SK-N-SH treated with all-trans-retinoic acid at 6 μM for 48 hours (cell line): Measurements from ENCODE around the gene LTBP1.

ENCODE experiments used
- ATAC-seq: fragments of 200-7000 bp; cut with Tn5 transposase; 3 replicates; pipeline ENCODE4 v1.9.1; 2020; ENCODE audit warnings: mild to moderate bottlenecking, moderate library complexity
- ARNTL ChIP-seq: fragments of 450-650 bp; formaldehyde crosslinking; IDR thresholded peaks from 2 replicates; pipeline ENCODE4 v1.5.0; 2020; ENCODE audit warnings: low read depth, mild to moderate bottlenecking, moderate library complexity, borderline replicate concordance
- BACH2 ChIP-seq: fragments of 250-450 bp; sonication (Bioruptor Pico); IDR thresholded peaks from 2 replicates; pipeline ENCODE4 v1.9.0; 2021; ENCODE audit warnings: mild to moderate bottlenecking, borderline replicate concordance
- CSDC2 ChIP-seq: fragments of 250-450 bp; sonication (Bioruptor Pico); IDR thresholded peaks from 2 replicates; pipeline ENCODE4 v1.5.0; 2020; ENCODE audit warnings: mild to moderate bottlenecking, moderate library complexity
- GLIS3 ChIP-seq: fragments of 250-450 bp; sonication (Bioruptor Pico); IDR thresholded peaks from 2 replicates; pipeline ENCODE4 v1.5.0; 2020; ENCODE audit warnings: mild to moderate bottlenecking, moderate library complexity
- ISL1 ChIP-seq: fragments of 250-450 bp; sonication (Bioruptor Pico); IDR thresholded peaks from 2 replicates; pipeline ENCODE4 v2.1.2; 2022; ENCODE audit warnings: mild to moderate bottlenecking, moderate library complexity
- PPARA ChIP-seq: fragments of 250-450 bp; sonication (Bioruptor Pico); IDR thresholded peaks from 2 replicates; pipeline ENCODE4 v1.5.0; 2020; ENCODE audit warnings: mild to moderate bottlenecking, borderline replicate concordance
- RARB ChIP-seq: fragments of 250-450 bp; sonication (Bioruptor Pico); IDR thresholded peaks from 2 replicates; pipeline ENCODE4 v1.8.0; 2021; ENCODE audit warnings: mild to moderate bottlenecking, moderate library complexity
- SNAI2 ChIP-seq: fragments of 250-450 bp; sonication (Bioruptor Pico); IDR thresholded peaks from 2 replicates; pipeline ENCODE4 v1.5.0; 2020; ENCODE audit warnings: mild to moderate bottlenecking, moderate library complexity
- TCF4 ChIP-seq: fragments of 250-450 bp; sonication (Bioruptor Pico); IDR thresholded peaks from 2 replicates; pipeline ENCODE4 v1.8.0; 2021; ENCODE audit warnings: mild to moderate bottlenecking, moderate library complexity, borderline replicate concordance
- TOX ChIP-seq: fragments of 250-450 bp; sonication (Bioruptor Pico); IDR thresholded peaks from 2 replicates; pipeline ENCODE4 v1.8.0; 2021; ENCODE audit warnings: mild to moderate bottlenecking, moderate library complexity, borderline replicate concordance
- ZC3H10 ChIP-seq: fragments of 250-450 bp; sonication (Bioruptor Pico); IDR thresholded peaks from 2 replicates; pipeline ENCODE4 v1.5.1; 2021; ENCODE audit warnings: mild to moderate bottlenecking, moderate library complexity
- ZFP30 ChIP-seq: fragments of 450-650 bp; formaldehyde crosslinking; IDR thresholded peaks from 2 replicates; pipeline ENCODE4 v1.5.0; 2022; ENCODE audit warnings: mild to moderate bottlenecking, moderate library complexity
- ZNF565 ChIP-seq: fragments of 450-650 bp; formaldehyde crosslinking; conservative IDR thresholded peaks from 2 replicates; pipeline ENCODE4 v1.5.0; 2020; ENCODE audit warnings: low read depth, mild to moderate bottlenecking, moderate library complexity
- ZNF70 ChIP-seq: fragments of 450-650 bp; formaldehyde crosslinking; IDR thresholded peaks from 2 replicates; pipeline ENCODE4 v1.5.0; 2020; ENCODE audit warnings: mild to moderate bottlenecking, moderate library complexity
- ZNF8 ChIP-seq: fragments of 450-650 bp; formaldehyde crosslinking; IDR thresholded peaks from 2 replicates; pipeline ENCODE4 v1.5.0; 2020; ENCODE audit warnings: mild to moderate bottlenecking, moderate library complexity
- TF ChIP-seq, protein P1 (sequence below): fragments of 250-450 bp; sonication (Bioruptor Pico); IDR thresholded peaks from 2 replicates; pipeline ENCODE4 v1.8.0; 2020; ENCODE audit warnings: mild to moderate bottlenecking, moderate library complexity, borderline replicate concordance
- TF ChIP-seq, protein P2 (sequence below): fragments of 250-450 bp; sonication (Bioruptor Pico); IDR thresholded peaks from 2 replicates; pipeline ENCODE4 v1.5.1; 2020; ENCODE audit warnings: low read depth, mild to moderate bottlenecking, moderate library complexity
- TF ChIP-seq, protein P3 (sequence below): fragments of 250-450 bp; sonication (Bioruptor Pico); IDR thresholded peaks from 2 replicates; pipeline ENCODE4 v1.5.0; 2020; ENCODE audit warnings: mild to moderate bottlenecking, moderate library complexity
- TF ChIP-seq, protein P4 (sequence below): fragments of 250-450 bp; sonication (Bioruptor Pico); IDR thresholded peaks from 2 replicates; pipeline ENCODE4 v1.8.0; 2021; ENCODE audit warnings: low read depth, mild to moderate bottlenecking, moderate library complexity, borderline replicate concordance
- TF ChIP-seq, protein P5 (sequence below): fragments of 250-450 bp; sonication (Bioruptor Pico); IDR thresholded peaks from 2 replicates; pipeline ENCODE4 v1.5.1; 2021; ENCODE audit warnings: mild to moderate bottlenecking, moderate library complexity

Gene LTBP1

DNA sequence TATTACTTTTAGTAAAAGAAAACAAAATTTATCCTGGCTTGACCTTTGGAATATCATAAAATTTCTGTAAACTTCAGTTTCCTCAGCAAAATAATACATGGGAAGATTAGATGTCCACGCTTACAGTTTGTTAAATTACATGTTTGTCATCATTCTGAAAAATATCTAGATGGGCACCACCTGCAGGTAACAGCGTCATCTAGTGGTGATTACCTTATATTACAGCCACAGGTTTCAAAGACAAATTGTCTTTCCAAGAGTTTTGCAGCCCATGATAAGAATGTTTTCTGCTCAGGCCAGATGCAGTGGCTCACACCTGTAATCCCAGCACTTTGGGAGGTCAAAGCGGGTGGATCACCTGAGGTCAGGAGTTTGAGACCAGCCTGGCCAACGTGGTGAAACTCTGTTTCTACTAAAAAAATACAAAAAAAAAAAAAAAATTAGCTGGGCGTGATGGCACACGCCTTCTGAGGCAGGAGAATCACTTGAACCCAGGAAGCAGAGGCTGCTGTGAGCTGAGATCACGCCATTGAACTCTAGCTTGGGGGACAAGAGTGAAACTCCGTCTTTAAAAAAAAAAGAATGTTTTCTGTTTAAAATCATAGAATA lies 433.4 kb downstream of the LTBP1 start:
- TF ChIP-seq RARB (CRISPR knock-in tag) (no peak), TCF4 (no peak), PPARA (no peak), ARNTL (CRISPR knock-in tag) (no peak), ZNF70 (no peak), TOX (CRISPR knock-in tag) (no peak), GLIS3 (CRISPR knock-in tag) (no peak), SNAI2 (CRISPR knock-in tag) (no peak), BACH2 (no peak), ZNF8 (CRISPR knock-in tag) (no peak), ZFP30 (CRISPR knock-in tag) (no peak)
- TF ChIP-seq, protein P1, sequence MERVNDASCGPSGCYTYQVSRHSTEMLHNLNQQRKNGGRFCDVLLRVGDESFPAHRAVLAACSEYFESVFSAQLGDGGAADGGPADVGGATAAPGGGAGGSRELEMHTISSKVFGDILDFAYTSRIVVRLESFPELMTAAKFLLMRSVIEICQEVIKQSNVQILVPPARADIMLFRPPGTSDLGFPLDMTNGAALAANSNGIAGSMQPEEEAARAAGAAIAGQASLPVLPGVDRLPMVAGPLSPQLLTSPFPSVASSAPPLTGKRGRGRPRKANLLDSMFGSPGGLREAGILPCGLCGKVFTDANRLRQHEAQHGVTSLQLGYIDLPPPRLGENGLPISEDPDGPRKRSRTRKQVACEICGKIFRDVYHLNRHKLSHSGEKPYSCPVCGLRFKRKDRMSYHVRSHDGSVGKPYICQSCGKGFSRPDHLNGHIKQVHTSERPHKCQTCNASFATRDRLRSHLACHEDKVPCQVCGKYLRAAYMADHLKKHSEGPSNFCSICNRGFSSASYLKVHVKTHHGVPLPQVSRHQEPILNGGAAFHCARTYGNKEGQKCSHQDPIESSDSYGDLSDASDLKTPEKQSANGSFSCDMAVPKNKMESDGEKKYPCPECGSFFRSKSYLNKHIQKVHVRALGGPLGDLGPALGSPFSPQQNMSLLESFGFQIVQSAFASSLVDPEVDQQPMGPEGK (CRISPR knock-in tag), result no peak
- TF ChIP-seq, protein P2, sequence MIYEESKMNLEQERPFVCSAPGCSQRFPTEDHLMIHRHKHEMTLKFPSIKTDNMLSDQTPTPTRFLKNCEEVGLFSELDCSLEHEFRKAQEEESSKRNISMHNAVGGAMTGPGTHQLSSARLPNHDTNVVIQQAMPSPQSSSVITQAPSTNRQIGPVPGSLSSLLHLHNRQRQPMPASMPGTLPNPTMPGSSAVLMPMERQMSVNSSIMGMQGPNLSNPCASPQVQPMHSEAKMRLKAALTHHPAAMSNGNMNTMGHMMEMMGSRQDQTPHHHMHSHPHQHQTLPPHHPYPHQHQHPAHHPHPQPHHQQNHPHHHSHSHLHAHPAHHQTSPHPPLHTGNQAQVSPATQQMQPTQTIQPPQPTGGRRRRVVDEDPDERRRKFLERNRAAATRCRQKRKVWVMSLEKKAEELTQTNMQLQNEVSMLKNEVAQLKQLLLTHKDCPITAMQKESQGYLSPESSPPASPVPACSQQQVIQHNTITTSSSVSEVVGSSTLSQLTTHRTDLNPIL, result no peak
- TF ChIP-seq, protein P3, sequence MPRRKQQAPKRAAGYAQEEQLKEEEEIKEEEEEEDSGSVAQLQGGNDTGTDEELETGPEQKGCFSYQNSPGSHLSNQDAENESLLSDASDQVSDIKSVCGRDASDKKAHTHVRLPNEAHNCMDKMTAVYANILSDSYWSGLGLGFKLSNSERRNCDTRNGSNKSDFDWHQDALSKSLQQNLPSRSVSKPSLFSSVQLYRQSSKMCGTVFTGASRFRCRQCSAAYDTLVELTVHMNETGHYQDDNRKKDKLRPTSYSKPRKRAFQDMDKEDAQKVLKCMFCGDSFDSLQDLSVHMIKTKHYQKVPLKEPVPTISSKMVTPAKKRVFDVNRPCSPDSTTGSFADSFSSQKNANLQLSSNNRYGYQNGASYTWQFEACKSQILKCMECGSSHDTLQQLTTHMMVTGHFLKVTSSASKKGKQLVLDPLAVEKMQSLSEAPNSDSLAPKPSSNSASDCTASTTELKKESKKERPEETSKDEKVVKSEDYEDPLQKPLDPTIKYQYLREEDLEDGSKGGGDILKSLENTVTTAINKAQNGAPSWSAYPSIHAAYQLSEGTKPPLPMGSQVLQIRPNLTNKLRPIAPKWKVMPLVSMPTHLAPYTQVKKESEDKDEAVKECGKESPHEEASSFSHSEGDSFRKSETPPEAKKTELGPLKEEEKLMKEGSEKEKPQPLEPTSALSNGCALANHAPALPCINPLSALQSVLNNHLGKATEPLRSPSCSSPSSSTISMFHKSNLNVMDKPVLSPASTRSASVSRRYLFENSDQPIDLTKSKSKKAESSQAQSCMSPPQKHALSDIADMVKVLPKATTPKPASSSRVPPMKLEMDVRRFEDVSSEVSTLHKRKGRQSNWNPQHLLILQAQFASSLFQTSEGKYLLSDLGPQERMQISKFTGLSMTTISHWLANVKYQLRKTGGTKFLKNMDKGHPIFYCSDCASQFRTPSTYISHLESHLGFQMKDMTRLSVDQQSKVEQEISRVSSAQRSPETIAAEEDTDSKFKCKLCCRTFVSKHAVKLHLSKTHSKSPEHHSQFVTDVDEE (CRISPR knock-in tag), result no peak
- TF ChIP-seq, protein P4, sequence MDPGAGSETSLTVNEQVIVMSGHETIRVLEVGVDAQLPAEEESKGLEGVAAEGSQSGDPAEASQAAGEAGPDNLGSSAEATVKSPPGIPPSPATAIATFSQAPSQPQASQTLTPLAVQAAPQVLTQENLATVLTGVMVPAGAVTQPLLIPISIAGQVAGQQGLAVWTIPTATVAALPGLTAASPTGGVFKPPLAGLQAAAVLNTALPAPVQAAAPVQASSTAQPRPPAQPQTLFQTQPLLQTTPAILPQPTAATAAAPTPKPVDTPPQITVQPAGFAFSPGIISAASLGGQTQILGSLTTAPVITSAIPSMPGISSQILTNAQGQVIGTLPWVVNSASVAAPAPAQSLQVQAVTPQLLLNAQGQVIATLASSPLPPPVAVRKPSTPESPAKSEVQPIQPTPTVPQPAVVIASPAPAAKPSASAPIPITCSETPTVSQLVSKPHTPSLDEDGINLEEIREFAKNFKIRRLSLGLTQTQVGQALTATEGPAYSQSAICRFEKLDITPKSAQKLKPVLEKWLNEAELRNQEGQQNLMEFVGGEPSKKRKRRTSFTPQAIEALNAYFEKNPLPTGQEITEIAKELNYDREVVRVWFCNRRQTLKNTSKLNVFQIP (CRISPR knock-in tag), result no peak
- TF ChIP-seq, protein P5, sequence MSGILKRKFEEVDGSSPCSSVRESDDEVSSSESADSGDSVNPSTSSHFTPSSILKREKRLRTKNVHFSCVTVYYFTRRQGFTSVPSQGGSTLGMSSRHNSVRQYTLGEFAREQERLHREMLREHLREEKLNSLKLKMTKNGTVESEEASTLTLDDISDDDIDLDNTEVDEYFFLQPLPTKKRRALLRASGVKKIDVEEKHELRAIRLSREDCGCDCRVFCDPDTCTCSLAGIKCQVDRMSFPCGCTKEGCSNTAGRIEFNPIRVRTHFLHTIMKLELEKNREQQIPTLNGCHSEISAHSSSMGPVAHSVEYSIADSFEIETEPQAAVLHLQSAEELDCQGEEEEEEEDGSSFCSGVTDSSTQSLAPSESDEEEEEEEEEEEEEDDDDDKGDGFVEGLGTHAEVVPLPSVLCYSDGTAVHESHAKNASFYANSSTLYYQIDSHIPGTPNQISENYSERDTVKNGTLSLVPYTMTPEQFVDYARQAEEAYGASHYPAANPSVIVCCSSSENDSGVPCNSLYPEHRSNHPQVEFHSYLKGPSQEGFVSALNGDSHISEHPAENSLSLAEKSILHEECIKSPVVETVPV (CRISPR knock-in tag), result no peak
- no peak for ATAC-seq

- TF ChIP-seq SNAI2 (CRISPR knock-in tag) (no peak), ZNF8 (CRISPR knock-in tag) (no peak)
- ATAC-seq, result no peak
Measured at GRCh38 chr2:33380719-33381118, 434.0 kb downstream of the LTBP1 start.

GRCh38 chr2:33381301-33381858 lies 434.6 kb downstream of the LTBP1 start:
- ATAC-seq, result no peak

More at GRCh38 chr2:33381301-33381858, 434.6 kb downstream of the LTBP1 start:
- TF ChIP-seq PPARA (no peak), GLIS3 (CRISPR knock-in tag) (no peak), BACH2 (no peak), ZNF70 (no peak), ZC3H10 (no peak), ISL1 (CRISPR knock-in tag) (no peak), SNAI2 (CRISPR knock-in tag) (no peak), TCF4 (no peak), ZFP30 (CRISPR knock-in tag) (no peak), CSDC2 (CRISPR knock-in tag) (no peak), ZNF565 (CRISPR knock-in tag) (no peak), TOX (CRISPR knock-in tag) (no peak)
- TF ChIP-seq, protein P1 (CRISPR knock-in tag), result no peak
- TF ChIP-seq, protein P5 (CRISPR knock-in tag), result no peak
- TF ChIP-seq, protein P4 (CRISPR knock-in tag), result no peak
